SK-N-SH (cell line): Measurements from ENCODE around the gene TNIP3.

Experiments used
- FOXM1 ChIP-seq: IDR thresholded peaks from 2 replicates; pipeline ENCODE4 v1.4.0; 2012; ENCODE audit warnings: low read depth, mild to moderate bottlenecking
- JUND ChIP-seq: IDR thresholded peaks from 2 replicates; pipeline ENCODE4 v1.4.0; 2012
- MXI1 ChIP-seq: IDR thresholded peaks from 2 replicates; pipeline ENCODE4 v1.6.1; 2012; ENCODE audit warnings: mild to moderate bottlenecking, low read depth, low read length, improper control_type of control experiment
- NFIC ChIP-seq: IDR thresholded peaks from 2 replicates; pipeline ENCODE4 v1.4.0; 2012; ENCODE audit warnings: borderline replicate concordance
- POLR2AphosphoS5 ChIP-seq: IDR thresholded peaks from 2 replicates; pipeline ENCODE4 v1.6.1; 2012; ENCODE audit warnings: low read depth, low read length
- REST ChIP-seq: IDR thresholded peaks from 2 replicates; pipeline ENCODE4 v1.6.1; 2012; ENCODE audit warnings: mild to moderate bottlenecking, low read depth, low read length, moderate library complexity
- RFX5 ChIP-seq: IDR thresholded peaks from 2 replicates; pipeline ENCODE4 v1.6.1; 2012; ENCODE audit warnings: mild to moderate bottlenecking, improper control_type of control experiment, low read length
- TAF1 ChIP-seq: IDR thresholded peaks from 2 replicates; pipeline ENCODE4 v1.6.1; 2012; ENCODE audit warnings: low read depth, mild to moderate bottlenecking, low read length, moderate library complexity, borderline replicate concordance
- YY1 ChIP-seq: IDR thresholded peaks from 2 replicates; pipeline ENCODE4 v1.4.0; 2012; ENCODE audit warnings: low read depth, mild to moderate bottlenecking
- TF ChIP-seq, protein P1 (sequence below): fragments of 200-600 bp; sonication (generic); IDR thresholded peaks from 2 replicates; pipeline ENCODE4 v1.6.1; 2017; ENCODE audit warnings: antibody characterized with exemption, mild to moderate bottlenecking, moderate library complexity

DNA sequence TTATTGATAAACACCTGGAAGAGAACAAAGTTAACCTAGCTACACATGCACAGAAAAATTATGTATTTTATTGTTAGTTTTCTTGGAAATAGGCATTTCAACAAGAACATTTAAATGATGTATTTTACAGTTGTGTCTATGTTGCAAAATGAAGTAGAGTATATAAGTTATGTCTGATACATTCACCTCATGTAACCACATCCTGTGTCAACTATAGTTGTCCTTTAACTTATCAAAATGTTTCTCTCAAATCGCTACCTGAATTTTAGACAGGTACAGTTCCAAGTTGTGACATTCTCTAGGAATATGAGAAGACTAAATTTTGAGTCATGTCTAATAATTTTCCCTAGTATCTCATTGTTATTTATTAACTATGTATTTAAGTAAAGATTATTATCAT, 27.2 kb upstream of the TNIP3 start:
- TF ChIP-seq, protein P1, sequence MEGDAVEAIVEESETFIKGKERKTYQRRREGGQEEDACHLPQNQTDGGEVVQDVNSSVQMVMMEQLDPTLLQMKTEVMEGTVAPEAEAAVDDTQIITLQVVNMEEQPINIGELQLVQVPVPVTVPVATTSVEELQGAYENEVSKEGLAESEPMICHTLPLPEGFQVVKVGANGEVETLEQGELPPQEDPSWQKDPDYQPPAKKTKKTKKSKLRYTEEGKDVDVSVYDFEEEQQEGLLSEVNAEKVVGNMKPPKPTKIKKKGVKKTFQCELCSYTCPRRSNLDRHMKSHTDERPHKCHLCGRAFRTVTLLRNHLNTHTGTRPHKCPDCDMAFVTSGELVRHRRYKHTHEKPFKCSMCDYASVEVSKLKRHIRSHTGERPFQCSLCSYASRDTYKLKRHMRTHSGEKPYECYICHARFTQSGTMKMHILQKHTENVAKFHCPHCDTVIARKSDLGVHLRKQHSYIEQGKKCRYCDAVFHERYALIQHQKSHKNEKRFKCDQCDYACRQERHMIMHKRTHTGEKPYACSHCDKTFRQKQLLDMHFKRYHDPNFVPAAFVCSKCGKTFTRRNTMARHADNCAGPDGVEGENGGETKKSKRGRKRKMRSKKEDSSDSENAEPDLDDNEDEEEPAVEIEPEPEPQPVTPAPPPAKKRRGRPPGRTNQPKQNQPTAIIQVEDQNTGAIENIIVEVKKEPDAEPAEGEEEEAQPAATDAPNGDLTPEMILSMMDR = no peak
- TF ChIP-seq FOXM1 (no peak), NFIC (no peak), MXI1 (no peak), RFX5 (no peak), JUND (no peak), TAF1 (no peak), POLR2AphosphoS5 (no peak), REST (no peak), YY1 (no peak)
